ENCODE data around the gene TGM5. TPM values are rescaled to one million over a fixed set of nuclear protein-coding genes. Genes with fewer than 3 reads are reported as not detected.

Gene TGM5
- total RNA-seq, 1 donor from 2014 or later = not detected

GRCh38 chr15:43246261-43246774, 20.4 kb downstream of the TGM5 start:
- Mint-ChIP-seq H3K27ac (ENCODE audit: unreplicated experiment) (no peak overlapping the region), H3K27me3 (ENCODE audit: unreplicated experiment) (peaks cover 38% of the 10 kb centered on the region), H3K36me3 (ENCODE audit: unreplicated experiment) (peaks cover 2% of the 10 kb centered on the region), H3K4me3 (ENCODE audit: unreplicated experiment) (no peak overlapping the region), H3K4me1 (ENCODE audit: unreplicated experiment) (peaks cover 13% of the 10 kb centered on the region), H3K9me3 (ENCODE audit: unreplicated experiment) (no peaks in the 10 kb centered on the region)
- DNase-seq (ENCODE audit: extremely low spot score, unreplicated experiment) = no peak
- no peak for TF ChIP-seq CTCF (IDR thresholded peaks at IDR 0.05)

- Mint-ChIP-seq H3K9me3 (ENCODE audit: unreplicated experiment) (no peaks in the 10 kb centered on the region), H3K36me3 (ENCODE audit: unreplicated experiment) (peaks cover 2% of the 10 kb centered on the region), H3K27ac (ENCODE audit: unreplicated experiment) (no peak overlapping the region), H3K4me1 (ENCODE audit: unreplicated experiment) (peaks cover 3% of the 10 kb centered on the region), H3K27me3 (ENCODE audit: unreplicated experiment) (peaks cover 57% of the 10 kb centered on the region), H3K4me3 (ENCODE audit: unreplicated experiment) (no peak overlapping the region)
- TF ChIP-seq CTCF (IDR thresholded peaks at IDR 0.05) = no peak
- no peak for DNase-seq (ENCODE audit: extremely low spot score, unreplicated experiment)
These were observed 22.6 kb downstream of the TGM5 start for GRCh38 chr15:43244092-43244491.

- no peaks in the 10 kb centered on the region for H3K9me3 Mint-ChIP-seq (ENCODE audit: unreplicated experiment)
- peaks cover 66% of the 10 kb centered on the region for H3K27me3 Mint-ChIP-seq (ENCODE audit: unreplicated experiment)
- no peaks in the 10 kb centered on the region for H3K4me1 Mint-ChIP-seq (ENCODE audit: unreplicated experiment)
- TF ChIP-seq CTCF (IDR thresholded peaks at IDR 0.05) = no peak
- H3K27ac Mint-ChIP-seq (ENCODE audit: unreplicated experiment) = no peak overlapping the region
- DNase-seq (ENCODE audit: extremely low spot score, unreplicated experiment) = no peak
- H3K4me3 Mint-ChIP-seq (ENCODE audit: unreplicated experiment) = no peak overlapping the region
- H3K36me3 Mint-ChIP-seq (ENCODE audit: unreplicated experiment) = peaks cover 2% of the 10 kb centered on the region
These were observed 23.6 kb downstream of the TGM5 start for GRCh38 chr15:43243020-43243645.

GRCh38 chr15:43242616-43243015, 24.1 kb downstream of the TGM5 start:
- H3K9me3 Mint-ChIP-seq (ENCODE audit: unreplicated experiment) = no peaks in the 10 kb centered on the region
- DNase-seq (ENCODE audit: extremely low spot score, unreplicated experiment) = no peak
- peaks cover 2% of the 10 kb centered on the region for H3K36me3 Mint-ChIP-seq (ENCODE audit: unreplicated experiment)
- H3K27ac Mint-ChIP-seq (ENCODE audit: unreplicated experiment) = no peak overlapping the region
- H3K27me3 Mint-ChIP-seq (ENCODE audit: unreplicated experiment) = peaks cover 71% of the 10 kb centered on the region
- TF ChIP-seq CTCF (IDR thresholded peaks at IDR 0.05) = no peak
- no peak overlapping the region for H3K4me3 Mint-ChIP-seq (ENCODE audit: unreplicated experiment)
- H3K4me1 Mint-ChIP-seq (ENCODE audit: unreplicated experiment) = no peaks in the 10 kb centered on the region

- H3K4me1 Mint-ChIP-seq (ENCODE audit: unreplicated experiment) = no peaks in the 10 kb centered on the region
- peaks cover 64% of the 10 kb centered on the region for H3K27me3 Mint-ChIP-seq (ENCODE audit: unreplicated experiment)
- H3K4me3 Mint-ChIP-seq (ENCODE audit: unreplicated experiment) = no peak overlapping the region
These were observed 25.6 kb downstream of the TGM5 start for GRCh38 chr15:43241100-43241499.

More at GRCh38 chr15:43241100-43241499, 25.6 kb downstream of the TGM5 start:
- DNase-seq (ENCODE audit: extremely low spot score, unreplicated experiment) = no peak
- Mint-ChIP-seq H3K36me3 (ENCODE audit: unreplicated experiment) (no peaks in the 10 kb centered on the region), H3K9me3 (ENCODE audit: unreplicated experiment) (no peaks in the 10 kb centered on the region), H3K27ac (ENCODE audit: unreplicated experiment) (no peak overlapping the region)
- no peak for TF ChIP-seq CTCF (IDR thresholded peaks at IDR 0.05)

All from osteocyte (in vitro differentiated cells).